ENCODE results near the gene TCF23.
"Not testable (repeated sequence)": the region's sequence is repeated elsewhere in the genome, so short reads cannot be mapped to it uniquely, and the experiment has no call there.

The TCF23 gene

GRCh38 chr2:27154488-27154887 lies 5.7 kb downstream of the TCF23 start:
- no peak for DNase-seq (ENCODE audit: low spot score)

GRCh38 chr2:27155069-27155520 lies 6.3 kb downstream of the TCF23 start:
- no peak for DNase-seq (ENCODE audit: low spot score)

DNA sequence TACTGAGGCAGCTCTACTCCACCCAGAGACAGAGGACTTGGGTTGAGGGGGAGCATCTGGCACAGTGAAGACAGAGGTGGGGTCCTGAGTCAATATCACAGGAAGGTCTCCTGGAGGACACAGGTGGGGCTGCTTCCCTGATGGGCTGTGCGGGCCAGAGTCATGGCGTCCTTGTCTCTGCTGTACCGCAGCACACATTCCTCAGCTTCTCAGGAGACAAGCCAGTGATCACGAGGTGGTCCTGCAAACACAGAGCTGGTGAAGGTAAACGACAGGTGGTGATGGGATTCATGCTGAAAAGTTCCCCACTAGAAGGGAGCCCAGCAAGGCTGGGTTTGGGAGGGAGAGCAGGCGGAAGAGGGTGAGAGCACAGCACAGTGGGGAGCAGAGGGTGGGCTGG lies 9.7 kb downstream of the TCF23 start:
- DNase-seq (ENCODE audit: low spot score): no peak

- no peak for DNase-seq (ENCODE audit: low spot score)
Observed at GRCh38 chr2:27159271-27159670, 10.5 kb downstream of the TCF23 start.

DNA sequence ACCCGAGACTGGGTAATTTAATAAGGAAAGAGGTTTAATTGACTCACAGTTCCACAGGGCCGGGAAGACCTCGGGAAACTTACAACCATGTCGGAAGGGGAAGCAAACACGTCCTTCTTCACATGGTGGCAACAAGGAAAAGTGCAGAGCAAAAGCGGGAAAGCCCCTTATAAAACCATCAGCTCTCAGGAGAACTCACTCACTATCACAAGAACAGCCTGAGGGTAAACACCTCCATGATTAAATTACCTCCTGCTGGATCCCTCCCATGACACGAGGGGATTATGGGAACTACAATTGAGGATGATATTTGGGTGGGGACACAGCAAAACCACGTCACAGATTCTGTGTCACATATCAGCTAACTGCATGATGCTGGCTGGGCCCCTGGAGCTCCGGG lies 11.4 kb downstream of the TCF23 start:
- no peak for DNase-seq (ENCODE audit: low spot score)

- no peak for DNase-seq (ENCODE audit: low spot score)
Observed at GRCh38 chr2:27162151-27163121, 13.6 kb downstream of the TCF23 start.

- no peak for DNase-seq (ENCODE audit: low spot score)
Observed at GRCh38 chr2:27164960-27165763, 16.4 kb downstream of the TCF23 start.

GRCh38 chr2:27170581-27171337 lies 22.0 kb downstream of the TCF23 start:
- DNase-seq (ENCODE audit: low spot score): no peak

GRCh38 chr2:27171351-27171848 lies 22.6 kb downstream of the TCF23 start:
- no peak for DNase-seq (ENCODE audit: low spot score)

- DNase-seq (ENCODE audit: low spot score): no peak
Observed at GRCh38 chr2:27174638-27175037, 25.8 kb downstream of the TCF23 start.

- DNase-seq (ENCODE audit: low spot score): no peak
Observed at GRCh38 chr2:27175330-27175729, 26.5 kb downstream of the TCF23 start.

- DNase-seq (ENCODE audit: low spot score): not testable (repeated sequence)
Observed at GRCh38 chr2:27175781-27176180, 27.0 kb downstream of the TCF23 start.

DNA sequence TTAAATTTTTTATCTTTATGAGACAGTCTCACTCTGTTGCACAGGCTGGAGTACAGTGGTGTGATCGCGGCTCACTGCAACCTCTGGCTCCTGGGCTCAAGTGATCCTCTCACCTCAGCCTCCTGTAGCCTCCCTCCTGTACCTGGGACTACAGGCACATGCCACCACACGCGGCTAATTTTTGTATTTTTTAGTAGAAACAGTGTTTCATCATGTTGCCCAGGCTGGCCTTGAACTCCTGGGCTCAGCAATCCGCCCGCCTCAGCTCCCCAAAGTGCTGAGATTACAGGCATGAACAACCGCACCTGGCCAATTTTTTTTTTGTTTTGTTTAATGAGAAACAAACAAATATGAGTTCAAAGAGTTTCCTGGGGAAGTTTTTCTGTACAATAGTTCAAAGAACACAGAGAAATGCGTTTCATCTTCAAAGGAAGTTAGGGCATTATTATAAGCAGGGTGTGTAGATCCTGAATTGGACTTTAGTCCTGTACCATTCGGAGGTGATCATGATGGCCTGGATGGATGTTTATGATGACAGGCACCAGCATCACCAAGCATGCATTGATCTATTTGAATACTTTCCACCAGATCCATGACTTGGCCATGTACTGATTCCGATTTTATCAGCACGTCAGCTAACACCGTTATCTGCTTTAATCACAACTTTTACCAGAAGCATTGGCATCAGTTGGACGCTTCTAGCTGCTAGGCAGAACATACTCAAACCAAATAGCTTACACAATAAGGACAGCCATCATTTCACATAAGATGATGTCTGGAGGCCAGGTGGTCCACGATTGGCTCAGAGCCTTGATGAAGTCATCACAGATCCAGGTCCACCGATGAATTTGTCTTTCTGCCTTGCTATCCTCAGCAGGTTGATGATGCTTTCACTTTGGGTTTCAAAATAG lies 28.9 kb downstream of the TCF23 start:
- DNase-seq (ENCODE audit: low spot score): no peak

GRCh38 chr2:27178469-27178868 lies 29.7 kb downstream of the TCF23 start:
- DNase-seq (ENCODE audit: low spot score): no peak

- no peak for DNase-seq (ENCODE audit: low spot score)
Observed at GRCh38 chr2:27179344-27180000, 30.7 kb downstream of the TCF23 start.

GRCh38 chr2:27182346-27182745 lies 33.5 kb downstream of the TCF23 start:
- no peak for DNase-seq (ENCODE audit: low spot score)

GRCh38 chr2:27184115-27184514 lies 35.3 kb downstream of the TCF23 start:
- DNase-seq (ENCODE audit: low spot score): no peak

DNA sequence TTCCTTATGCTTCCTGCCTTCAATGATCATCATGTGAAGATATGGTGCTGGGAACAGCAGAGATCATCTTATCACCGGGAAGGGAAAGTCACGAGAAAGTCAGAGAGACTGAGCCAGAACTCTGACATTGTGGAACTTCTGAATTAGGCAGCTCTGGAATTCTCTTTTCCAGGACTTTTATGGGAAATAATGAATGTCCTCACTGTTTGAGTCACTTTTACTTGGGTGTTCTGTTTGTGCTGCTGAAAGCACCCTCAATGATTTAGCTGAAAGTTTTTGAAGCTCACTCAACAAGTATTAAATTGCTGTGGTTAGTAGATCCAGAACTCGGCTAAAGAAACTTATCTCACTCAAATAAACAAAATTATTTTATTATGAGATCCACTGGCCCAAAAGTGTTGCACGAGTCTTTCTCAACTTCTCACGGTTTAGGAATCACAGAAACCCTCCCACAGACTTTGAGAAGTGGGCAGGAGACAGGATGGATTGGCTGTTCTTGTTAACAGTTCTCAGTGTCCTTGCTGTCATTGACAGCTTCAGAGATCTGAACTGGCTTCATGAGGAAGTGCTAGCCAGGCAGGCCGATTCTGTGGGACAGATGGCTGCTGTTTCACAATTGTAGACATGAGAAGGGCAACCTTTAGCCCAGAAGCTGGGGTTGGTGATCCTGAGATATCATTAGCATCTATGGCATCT lies 36.7 kb downstream of the TCF23 start:
- no peak for DNase-seq (ENCODE audit: low spot score)

DNA sequence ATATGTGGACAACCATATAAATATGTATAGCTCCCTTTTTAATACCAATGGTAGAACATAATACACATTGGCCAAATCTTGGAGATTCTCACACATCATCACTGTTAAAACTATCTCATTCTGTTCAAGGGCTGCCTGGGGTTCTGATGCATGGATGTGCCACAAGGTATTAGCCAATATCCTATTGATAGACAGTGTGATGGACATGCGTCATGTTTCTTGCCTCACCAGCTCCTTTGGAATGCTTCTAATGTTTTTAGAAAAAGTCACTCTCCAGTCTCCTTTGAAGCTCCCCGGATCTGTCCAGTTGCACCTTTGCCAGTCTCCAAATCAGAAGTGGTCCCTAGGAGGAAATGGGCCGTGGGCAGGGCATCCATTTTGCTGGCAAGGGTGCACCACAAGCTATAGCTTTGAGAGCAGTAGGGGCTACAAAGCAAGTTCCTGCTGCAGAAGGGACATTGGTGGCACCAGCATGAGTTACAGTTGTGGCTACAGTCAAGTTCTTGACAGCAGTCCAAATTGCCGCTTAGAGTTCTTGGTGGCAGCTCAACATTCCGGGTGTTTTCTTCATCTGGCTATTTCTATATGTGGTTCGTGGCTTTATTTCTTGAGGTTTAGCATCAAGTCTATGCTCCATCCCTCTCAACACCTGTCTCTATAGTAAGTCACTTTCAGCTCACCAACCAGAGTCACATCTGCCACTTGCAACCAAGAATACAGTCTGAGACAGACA lies 38.0 kb downstream of the TCF23 start:
- no peak for DNase-seq (ENCODE audit: low spot score)

Data from CD4-positive, alpha-beta T cell treated with Interleukin-2 at 100 ng/mL for 4 hours (primary cell).